Glutamatergic neuron (in vitro differentiated cells): ENCODE data around the gene FAM107B. TPM values are rescaled to one million over a fixed set of nuclear protein-coding genes. Genes with fewer than 3 reads are reported as not detected.
"Not testable (repeated sequence)": the region's sequence is repeated elsewhere in the genome, so short reads cannot be mapped to it uniquely, and the experiment has no call there.

ENCODE experiments used
- DNase-seq: peaks from one replicate; pipeline ENCODE4 v3.0.0; 2022
- H3K27ac Mint-ChIP-seq: one replicate; pipeline ENCODE4 v1.8.0; 2020; ENCODE audit warnings: mild to moderate bottlenecking, mixed read lengths, inconsistent platforms; ENCODE audit not compliant: unreplicated experiment
- H3K27me3 Mint-ChIP-seq: one replicate; pipeline ENCODE4 v1.8.0; 2020; ENCODE audit warnings: mild to moderate bottlenecking, moderate library complexity, mixed read lengths, inconsistent platforms; ENCODE audit not compliant: unreplicated experiment
- H3K36me3 Mint-ChIP-seq: one replicate; pipeline ENCODE4 v1.8.0; 2020; ENCODE audit warnings: mild to moderate bottlenecking, mixed read lengths, inconsistent platforms; ENCODE audit not compliant: unreplicated experiment
- H3K4me1 Mint-ChIP-seq: one replicate; pipeline ENCODE4 v1.8.0; 2020; ENCODE audit warnings: mild to moderate bottlenecking, low read depth, mixed read lengths, inconsistent platforms; ENCODE audit not compliant: unreplicated experiment
- H3K4me3 Mint-ChIP-seq: one replicate; pipeline ENCODE4 v1.8.0; 2020; ENCODE audit warnings: mild to moderate bottlenecking, mixed read lengths, inconsistent platforms; ENCODE audit not compliant: unreplicated experiment
- H3K9me3 Mint-ChIP-seq: one replicate; pipeline ENCODE4 v1.8.0; 2020; ENCODE audit warnings: mild to moderate bottlenecking, moderate library complexity, mixed read lengths, inconsistent platforms; ENCODE audit not compliant: unreplicated experiment
- total RNA-seq: library from RNA; stranded (reverse); fragmentation: NEBNext Ultra II Directional; extraction: Animal tissue kit (Norgen Biotek cat#: 25700); gene quantifications from one replicate; pipeline ENCODE4 v1.2.1, GENCODE V29; 2021; ENCODE audit not compliant: unreplicated experiment
- TF ChIP-seq, protein P1 (sequence below): fragments of 200-600 bp; sonication (generic); IDR thresholded peaks from one replicate; pipeline ENCODE4 v1.5.0; 2021; ENCODE audit not compliant: partially characterized antibody, unreplicated experiment

Gene FAM107B
- total RNA-seq, 1 donor from 2014 or later: 88.6 TPM

DNA sequence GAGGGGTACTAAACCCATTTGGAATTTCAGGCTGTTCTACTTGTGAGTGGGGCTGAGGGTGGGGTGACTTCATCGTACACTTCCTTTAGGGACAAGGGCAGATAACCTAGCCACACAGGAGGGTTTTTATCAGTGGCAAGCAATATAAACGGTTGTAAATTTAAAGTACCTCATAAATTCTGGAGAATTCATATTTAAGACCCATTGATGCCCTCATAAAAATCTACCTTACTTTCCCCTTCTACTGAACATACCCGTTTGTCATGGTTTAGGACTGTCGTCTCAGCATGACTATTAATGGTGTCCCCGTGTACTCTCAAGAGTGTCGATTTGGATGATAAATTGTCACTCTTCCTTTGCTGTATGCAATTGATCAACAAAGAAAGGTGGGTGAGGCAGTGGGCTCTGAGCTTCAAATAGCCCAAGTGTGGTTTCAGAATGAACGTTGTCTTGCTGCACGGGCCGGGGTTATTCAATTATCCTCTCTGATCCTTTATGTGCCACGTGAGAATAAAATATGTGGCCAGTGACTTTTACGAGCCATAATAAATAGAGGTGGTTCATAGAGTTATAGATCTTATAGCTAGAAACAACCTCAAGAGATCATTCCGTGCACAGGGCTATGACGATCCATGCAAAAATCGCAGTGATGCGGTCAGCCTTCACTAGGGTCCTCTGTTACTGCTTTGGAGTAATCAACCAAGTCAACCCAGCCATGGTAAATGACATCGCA, 82.2 kb downstream of the FAM107B start:
- Mint-ChIP-seq H3K4me3 (no peak overlapping the region), H3K27me3 (peaks cover under 1% of the 10 kb centered on the region), H3K4me1 (no peaks in the 10 kb centered on the region), H3K27ac (no peak overlapping the region), H3K36me3 (no peaks in the 10 kb centered on the region), H3K9me3 (no peaks in the 10 kb centered on the region)
- no peak for DNase-seq
- TF ChIP-seq, protein P1, sequence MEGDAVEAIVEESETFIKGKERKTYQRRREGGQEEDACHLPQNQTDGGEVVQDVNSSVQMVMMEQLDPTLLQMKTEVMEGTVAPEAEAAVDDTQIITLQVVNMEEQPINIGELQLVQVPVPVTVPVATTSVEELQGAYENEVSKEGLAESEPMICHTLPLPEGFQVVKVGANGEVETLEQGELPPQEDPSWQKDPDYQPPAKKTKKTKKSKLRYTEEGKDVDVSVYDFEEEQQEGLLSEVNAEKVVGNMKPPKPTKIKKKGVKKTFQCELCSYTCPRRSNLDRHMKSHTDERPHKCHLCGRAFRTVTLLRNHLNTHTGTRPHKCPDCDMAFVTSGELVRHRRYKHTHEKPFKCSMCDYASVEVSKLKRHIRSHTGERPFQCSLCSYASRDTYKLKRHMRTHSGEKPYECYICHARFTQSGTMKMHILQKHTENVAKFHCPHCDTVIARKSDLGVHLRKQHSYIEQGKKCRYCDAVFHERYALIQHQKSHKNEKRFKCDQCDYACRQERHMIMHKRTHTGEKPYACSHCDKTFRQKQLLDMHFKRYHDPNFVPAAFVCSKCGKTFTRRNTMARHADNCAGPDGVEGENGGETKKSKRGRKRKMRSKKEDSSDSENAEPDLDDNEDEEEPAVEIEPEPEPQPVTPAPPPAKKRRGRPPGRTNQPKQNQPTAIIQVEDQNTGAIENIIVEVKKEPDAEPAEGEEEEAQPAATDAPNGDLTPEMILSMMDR: no peak

DNA sequence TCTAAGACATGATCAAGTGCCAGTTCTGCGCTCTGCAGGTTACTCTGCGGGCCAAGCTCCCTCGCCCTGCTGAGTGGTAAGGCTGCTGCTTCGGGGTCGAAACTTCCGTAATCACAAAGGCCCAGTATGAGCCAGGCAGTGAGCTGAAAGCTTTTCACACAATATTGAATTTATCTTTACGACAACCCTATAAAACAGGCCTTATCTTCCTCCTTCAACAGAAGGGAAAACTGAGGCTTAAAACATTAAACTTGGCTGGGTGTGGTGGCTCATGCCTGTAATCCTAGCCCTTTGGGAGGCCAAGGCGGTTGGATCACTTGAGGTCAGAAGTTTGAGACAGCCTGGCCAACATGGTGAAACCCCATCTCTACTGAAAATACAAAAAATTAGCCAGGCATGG, 83.3 kb downstream of the FAM107B start:
- no peak overlapping the region for H3K27ac Mint-ChIP-seq
- H3K4me3 Mint-ChIP-seq: no peak overlapping the region
- TF ChIP-seq, protein P1: no peak
- H3K9me3 Mint-ChIP-seq: no peaks in the 10 kb centered on the region
- no peaks in the 10 kb centered on the region for H3K36me3 Mint-ChIP-seq
- no peak for DNase-seq
- H3K27me3 Mint-ChIP-seq: no peaks in the 10 kb centered on the region
- no peaks in the 10 kb centered on the region for H3K4me1 Mint-ChIP-seq

DNA sequence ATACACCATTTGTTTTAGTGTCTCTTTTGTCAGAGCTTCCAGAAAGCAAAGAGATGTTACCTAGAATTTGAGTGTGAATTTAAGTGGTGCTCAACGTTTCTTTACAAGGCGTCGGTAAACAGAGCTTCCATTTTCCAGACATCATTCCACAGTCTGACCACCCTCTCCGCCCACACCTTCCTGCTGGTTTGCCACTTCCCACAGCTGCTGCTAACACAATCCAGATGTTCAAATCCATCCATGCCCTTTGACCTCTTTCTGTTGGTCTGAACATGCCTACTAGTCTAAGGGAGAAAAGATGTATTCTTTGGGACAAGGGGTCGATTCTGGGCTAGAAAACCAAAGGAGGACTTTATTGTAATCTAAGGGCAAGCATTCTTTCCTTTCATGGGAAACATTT, 86.1 kb downstream of the FAM107B start:
- Mint-ChIP-seq H3K27ac (no peak overlapping the region), H3K4me1 (no peaks in the 10 kb centered on the region)
- TF ChIP-seq, protein P1: no peak

DNA sequence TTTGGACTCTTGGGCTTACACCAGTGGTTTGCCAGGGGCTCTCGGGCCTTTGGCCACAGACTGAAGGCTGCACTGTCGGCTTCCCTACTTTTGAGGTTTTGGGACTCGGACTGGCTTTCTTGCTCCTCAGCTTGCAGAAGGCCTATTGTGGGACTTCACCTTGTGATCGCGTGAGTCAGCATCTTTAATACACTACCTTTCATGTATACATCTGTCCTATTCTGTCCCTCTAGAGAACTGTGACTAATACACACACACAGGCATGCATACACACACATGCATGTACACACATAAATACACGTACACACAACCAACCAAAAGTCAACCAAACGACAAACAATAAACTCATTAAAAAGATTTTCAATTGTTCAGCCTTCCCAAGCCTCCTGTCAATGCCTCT, 86.5 kb downstream of the FAM107B start:
- not testable (repeated sequence) for H3K27me3 Mint-ChIP-seq, DNase-seq, H3K9me3 Mint-ChIP-seq, H3K4me1 Mint-ChIP-seq, H3K36me3 Mint-ChIP-seq, H3K27ac Mint-ChIP-seq, H3K4me3 Mint-ChIP-seq

More for the DNA sequence above, 86.1 kb downstream of the FAM107B start:
- DNase-seq: no peak
- no peaks in the 10 kb centered on the region for H3K27me3 Mint-ChIP-seq
- no peaks in the 10 kb centered on the region for H3K36me3 Mint-ChIP-seq
- no peaks in the 10 kb centered on the region for H3K9me3 Mint-ChIP-seq
- no peak overlapping the region for H3K4me3 Mint-ChIP-seq

DNA sequence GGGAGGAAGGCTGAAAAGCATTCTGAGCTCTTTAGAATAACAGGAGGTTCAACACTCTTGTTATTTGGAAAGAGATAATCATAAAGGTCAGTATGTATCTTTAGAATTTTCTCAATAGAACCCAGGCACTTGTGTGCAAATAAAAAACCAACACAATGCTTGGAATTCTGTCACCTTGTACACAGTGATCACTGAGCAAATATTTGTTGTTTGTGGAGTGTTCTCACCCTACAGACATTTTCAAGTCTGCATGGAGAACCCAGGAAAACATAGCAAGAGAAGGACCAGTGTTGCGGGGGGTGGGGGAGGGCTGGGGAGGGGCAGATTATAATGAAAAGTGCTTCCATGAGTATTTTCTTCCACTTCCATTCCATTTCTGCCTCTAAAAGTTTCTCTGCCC, 87.4 kb downstream of the FAM107B start:
- TF ChIP-seq, protein P1: no peak
- Mint-ChIP-seq H3K4me3 (no peak overlapping the region), H3K9me3 (no peaks in the 10 kb centered on the region), H3K27me3 (no peaks in the 10 kb centered on the region), H3K36me3 (no peaks in the 10 kb centered on the region), H3K27ac (no peak overlapping the region), H3K4me1 (no peaks in the 10 kb centered on the region)
- DNase-seq: no peak
